Measurements from ENCODE around the gene MAP2K1.

DNA sequence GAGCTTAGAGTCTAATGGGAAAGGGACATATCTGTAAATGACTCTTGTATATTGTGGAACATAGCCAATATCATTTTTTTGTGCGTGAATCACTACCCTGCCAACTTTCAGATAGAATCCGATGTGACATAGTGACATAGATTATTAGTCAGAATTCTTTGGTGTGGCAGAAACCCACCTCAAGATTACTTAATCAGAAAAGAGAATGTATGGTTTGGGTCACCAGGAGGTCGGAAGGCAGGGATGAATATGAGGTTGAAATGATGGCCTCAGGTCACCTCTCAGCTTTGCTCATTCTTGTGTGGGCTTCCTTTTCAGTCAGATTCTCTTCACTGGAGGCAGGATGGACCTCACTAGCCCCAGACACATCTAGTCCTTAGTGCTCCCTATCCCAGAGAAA lies 69.5 kb downstream of the MAP2K1 start:
- TF ChIP-seq, protein P1, sequence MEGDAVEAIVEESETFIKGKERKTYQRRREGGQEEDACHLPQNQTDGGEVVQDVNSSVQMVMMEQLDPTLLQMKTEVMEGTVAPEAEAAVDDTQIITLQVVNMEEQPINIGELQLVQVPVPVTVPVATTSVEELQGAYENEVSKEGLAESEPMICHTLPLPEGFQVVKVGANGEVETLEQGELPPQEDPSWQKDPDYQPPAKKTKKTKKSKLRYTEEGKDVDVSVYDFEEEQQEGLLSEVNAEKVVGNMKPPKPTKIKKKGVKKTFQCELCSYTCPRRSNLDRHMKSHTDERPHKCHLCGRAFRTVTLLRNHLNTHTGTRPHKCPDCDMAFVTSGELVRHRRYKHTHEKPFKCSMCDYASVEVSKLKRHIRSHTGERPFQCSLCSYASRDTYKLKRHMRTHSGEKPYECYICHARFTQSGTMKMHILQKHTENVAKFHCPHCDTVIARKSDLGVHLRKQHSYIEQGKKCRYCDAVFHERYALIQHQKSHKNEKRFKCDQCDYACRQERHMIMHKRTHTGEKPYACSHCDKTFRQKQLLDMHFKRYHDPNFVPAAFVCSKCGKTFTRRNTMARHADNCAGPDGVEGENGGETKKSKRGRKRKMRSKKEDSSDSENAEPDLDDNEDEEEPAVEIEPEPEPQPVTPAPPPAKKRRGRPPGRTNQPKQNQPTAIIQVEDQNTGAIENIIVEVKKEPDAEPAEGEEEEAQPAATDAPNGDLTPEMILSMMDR (IDR thresholded peaks at IDR 0.05; ENCODE audit: insufficient read depth, low read length), result no peak
- no peak for TF ChIP-seq GABPA (IDR thresholded peaks at IDR 0.05; ENCODE audit: low read depth)
- TF ChIP-seq, protein P2, sequence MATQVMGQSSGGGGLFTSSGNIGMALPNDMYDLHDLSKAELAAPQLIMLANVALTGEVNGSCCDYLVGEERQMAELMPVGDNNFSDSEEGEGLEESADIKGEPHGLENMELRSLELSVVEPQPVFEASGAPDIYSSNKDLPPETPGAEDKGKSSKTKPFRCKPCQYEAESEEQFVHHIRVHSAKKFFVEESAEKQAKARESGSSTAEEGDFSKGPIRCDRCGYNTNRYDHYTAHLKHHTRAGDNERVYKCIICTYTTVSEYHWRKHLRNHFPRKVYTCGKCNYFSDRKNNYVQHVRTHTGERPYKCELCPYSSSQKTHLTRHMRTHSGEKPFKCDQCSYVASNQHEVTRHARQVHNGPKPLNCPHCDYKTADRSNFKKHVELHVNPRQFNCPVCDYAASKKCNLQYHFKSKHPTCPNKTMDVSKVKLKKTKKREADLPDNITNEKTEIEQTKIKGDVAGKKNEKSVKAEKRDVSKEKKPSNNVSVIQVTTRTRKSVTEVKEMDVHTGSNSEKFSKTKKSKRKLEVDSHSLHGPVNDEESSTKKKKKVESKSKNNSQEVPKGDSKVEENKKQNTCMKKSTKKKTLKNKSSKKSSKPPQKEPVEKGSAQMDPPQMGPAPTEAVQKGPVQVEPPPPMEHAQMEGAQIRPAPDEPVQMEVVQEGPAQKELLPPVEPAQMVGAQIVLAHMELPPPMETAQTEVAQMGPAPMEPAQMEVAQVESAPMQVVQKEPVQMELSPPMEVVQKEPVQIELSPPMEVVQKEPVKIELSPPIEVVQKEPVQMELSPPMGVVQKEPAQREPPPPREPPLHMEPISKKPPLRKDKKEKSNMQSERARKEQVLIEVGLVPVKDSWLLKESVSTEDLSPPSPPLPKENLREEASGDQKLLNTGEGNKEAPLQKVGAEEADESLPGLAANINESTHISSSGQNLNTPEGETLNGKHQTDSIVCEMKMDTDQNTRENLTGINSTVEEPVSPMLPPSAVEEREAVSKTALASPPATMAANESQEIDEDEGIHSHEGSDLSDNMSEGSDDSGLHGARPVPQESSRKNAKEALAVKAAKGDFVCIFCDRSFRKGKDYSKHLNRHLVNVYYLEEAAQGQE (IDR thresholded peaks at IDR 0.05; ENCODE audit: insufficient replicate concordance, low read depth), result no peak
- no peak for TF ChIP-seq POLR2AphosphoS5 (IDR thresholded peaks at IDR 0.05; ENCODE audit: low read depth)
- TF ChIP-seq SPI1 (IDR thresholded peaks at IDR 0.05; ENCODE audit: borderline replicate concordance, low read depth), result no peak

All from HL-60 (cell line).